Forelimb muscle (tissue), 1 donor: ENCODE results near the gene WDR49. TPM values are rescaled to one million over a fixed set of nuclear protein-coding genes. Genes with fewer than 3 reads are reported as not detected.
"Not testable (repeated sequence)": the region's sequence is repeated elsewhere in the genome, so short reads cannot be mapped to it uniquely, and the experiment has no call there.

Experiments
- DNase-seq: peaks from one replicate; pipeline ENCODE4 v3.0.0-alpha.2; 2013; ENCODE audit warnings: low read depth
- polyA plus RNA-seq: library from polyadenylated mRNA; unstranded; fragments of 120-200 nt; gene quantifications from one replicate; pipeline ENCODE4 v1.2.1, GENCODE V29; 2013; ENCODE audit not compliant: insufficient read length

Gene WDR49
- polyA plus RNA-seq, 1 donor: 0.20 TPM

- DNase-seq: not testable (repeated sequence)
Observed at GRCh38 chr3:167614196-167614595, 39.5 kb downstream of the WDR49 start.

DNA sequence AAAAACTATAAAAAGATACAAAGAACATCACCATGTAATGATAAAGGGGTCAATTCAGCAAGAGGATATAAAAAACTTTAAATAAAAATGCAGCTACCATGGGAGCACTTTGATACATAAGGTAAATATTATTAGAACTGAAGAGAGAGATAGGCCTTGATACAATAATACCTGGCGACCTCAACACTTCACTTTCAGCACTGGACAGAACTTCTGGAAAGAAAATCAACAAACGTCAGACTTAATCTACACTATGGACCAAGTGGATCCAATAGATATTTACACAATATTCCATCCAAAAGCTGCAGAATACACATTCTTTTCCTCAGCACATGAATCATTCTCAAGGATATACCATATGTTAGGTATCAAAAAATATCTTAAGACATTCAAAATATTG lies 42.0 kb downstream of the WDR49 start:
- no peak for DNase-seq

DNA sequence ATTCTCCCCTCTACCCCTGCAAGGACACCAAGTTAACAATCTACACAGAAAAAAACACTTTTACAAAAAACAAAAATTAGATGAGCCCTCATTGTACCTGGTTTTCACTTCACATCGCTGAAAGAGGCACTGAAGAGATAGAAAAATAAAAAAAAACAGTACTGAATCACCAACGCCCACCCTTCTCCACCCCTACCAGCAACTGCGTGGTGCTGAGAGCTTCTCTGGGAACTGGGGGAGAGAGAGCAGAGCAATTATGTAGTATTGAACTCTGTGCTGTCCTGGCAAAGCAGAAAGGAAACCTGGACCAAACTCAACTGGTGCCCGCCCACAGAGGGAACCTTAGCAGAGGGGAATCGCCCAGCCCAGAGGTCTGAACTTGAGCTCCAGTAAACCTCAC lies 44.6 kb downstream of the WDR49 start:
- DNase-seq: no peak

DNA sequence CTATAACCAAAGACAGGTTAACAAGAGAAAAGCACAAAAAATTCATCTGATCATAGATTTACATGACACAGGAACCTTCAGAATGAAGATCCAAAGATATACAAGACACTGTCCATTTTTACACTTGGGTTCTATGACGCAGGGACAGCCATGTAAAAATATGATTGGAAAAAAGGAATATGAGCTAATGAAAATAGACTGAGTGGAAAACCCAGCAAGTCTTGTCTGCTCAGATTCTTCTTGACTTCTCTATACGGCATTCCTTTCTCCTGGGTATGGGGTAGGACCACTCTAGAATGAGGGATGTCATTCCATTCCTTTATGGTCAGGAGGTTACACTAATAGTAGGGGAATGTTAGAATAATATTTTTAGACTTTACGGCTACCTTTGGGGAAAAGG lies 46.9 kb downstream of the WDR49 start:
- DNase-seq: no peak

DNA sequence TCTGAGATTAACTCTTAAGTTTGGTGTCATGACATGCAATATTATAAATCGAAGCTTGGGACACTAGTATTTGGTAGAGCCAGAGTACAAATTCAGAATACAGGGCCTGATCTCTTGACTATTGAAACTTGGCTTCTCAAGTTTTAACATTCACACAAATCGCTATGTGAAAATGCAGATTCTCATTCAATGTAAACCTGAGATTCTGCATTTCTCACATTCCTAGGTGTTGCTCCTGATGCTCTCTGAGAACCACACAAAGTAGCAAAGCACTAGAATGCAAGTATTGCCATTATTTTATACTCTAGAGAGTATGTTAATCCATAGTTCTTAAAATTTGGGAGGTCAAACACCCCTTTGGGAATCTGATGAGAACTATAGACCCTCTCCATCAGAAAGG lies 47.9 kb downstream of the WDR49 start:
- DNase-seq: no peak

- DNase-seq: no peak
Observed at GRCh38 chr3:167602041-167602440, 51.7 kb downstream of the WDR49 start.

DNA sequence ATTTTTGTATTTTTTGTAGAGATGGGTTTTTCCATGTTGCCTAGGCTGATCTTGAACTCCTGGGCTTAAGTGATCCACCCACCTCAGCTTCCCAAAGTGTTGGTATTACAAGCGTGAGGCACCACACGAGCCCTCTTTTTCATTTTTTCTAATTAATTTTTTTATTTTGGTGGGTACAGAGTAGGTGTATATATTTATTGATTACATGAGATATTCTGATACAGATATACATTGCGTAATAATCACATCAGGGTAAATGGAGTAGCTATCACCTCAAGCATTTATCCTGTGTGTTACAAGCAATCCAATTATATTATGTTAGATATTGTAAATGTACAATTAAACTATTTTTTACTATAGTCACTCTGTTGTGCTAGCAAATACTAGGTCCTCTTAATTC lies 66.1 kb downstream of the WDR49 start:
- DNase-seq: no peak

GRCh38 chr3:167575000-167575600 lies 78.6 kb downstream of the WDR49 start:
- no peak for DNase-seq

GRCh38 chr3:167572991-167573390 lies 80.8 kb downstream of the WDR49 start:
- DNase-seq: no peak

GRCh38 chr3:167568634-167569033 lies 85.1 kb downstream of the WDR49 start:
- no peak for DNase-seq

DNA sequence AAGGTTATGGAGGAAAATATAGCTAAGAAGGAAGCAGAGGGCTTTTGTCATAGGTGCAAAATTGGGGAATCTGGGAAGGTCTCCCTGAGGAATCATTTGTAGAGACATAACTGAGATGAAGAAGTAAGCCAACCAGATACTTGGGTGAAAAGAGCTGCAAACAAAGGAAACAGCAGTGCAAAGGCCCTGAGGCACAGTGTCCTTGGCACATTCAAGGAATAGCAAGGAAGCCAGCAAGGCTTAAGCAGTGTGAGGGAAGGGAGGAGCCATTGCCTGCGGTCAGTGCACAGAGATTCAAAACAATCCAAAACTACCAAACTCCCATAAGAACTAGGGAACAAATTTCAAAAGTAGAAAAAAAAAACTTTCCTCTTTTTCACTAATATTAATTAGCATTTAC lies 88.3 kb downstream of the WDR49 start:
- DNase-seq: no peak

GRCh38 chr3:167564612-167565011 lies 89.1 kb downstream of the WDR49 start:
- DNase-seq: no peak

- no peak for DNase-seq
Observed at GRCh38 chr3:167559924-167560323, 93.8 kb downstream of the WDR49 start.

DNA sequence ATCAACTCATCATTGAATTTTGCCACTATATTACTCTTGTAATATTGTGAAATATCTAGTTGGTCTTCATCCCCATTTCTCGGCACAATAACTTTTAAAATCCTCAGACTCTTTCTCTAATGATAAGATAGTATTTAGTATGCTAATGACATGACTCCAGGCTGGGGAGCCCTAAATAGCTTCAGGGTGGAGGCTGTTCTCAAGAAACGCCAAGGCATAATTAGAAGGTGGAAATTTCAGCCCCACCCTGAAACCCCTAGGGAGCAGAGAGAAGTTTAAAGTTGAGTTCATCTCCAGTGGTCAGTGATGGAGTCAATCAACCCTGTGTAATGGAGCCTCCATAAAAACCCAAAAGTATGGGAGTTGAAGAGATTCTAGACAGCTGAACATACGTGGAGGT lies 98.8 kb downstream of the WDR49 start:
- no peak for DNase-seq

DNA sequence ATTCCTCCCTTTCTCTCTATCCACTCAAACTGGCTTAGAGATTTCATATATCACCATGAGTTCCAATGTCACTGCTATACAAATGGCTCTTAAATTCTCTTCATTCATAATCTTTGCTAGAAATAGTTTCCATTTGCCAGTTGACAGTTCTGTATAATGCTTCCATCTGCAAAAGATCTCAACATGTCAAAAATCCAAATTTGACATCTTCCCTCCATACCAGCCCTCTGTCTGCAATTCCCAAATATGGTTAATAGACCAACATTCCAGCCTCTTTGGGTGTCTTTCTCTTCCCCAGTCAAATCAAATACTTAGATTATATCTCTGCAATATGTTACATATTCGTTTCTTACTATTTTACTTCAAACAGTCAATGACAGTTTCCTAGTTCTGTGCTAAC lies 115.7 kb downstream of the WDR49 start:
- no peak for DNase-seq

DNA sequence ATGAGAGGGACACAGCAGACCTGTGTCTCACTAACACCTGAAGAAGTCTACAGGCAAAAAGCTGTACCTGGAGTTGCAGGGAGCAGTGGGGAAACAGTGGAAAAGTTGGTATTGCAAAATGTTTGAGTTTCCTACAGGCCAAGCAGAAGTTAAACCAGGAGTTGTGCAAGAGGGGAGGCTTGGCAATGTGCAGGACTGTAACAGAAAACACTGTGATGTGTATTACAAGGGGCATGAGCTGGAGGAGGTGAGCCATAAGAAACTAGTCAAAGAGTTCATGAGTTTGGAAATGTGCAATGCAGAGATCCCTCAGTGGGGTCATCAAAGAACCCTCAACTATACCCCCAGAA lies 132.8 kb downstream of the WDR49 start:
- no peak for DNase-seq

DNA sequence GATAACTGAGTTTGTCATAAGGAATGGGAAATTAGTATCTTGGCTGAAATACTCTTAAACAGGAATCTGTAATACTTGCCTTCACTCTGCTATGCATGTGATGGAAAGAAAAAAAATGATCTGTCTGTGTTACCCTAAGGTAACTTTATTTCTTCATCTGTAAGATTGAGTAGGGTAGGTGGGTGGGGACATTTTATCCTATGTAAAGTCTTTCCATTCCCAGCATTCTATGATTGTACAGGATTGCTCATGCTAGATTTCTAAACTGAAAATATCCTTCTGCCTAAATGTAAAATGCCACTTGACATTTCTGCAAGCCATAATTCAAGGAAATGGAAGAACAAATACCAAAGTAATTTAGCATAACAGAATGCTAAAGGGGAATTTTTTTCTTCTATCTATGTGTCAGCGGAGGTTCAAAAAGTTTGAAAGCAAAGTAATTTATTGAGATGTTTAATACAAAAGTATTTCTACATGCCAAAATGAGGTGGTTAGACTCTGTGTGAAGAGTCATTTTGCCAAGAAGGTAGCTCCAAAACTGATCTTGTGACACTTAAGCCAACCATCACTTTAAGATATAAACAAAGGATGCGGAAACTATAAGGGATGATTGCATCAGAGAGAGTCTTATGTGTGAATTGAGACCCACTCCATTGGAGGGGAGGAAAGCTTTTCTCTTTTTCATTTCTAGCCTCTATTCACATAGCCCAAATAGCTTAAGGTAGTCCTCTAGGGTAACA lies 133.3 kb downstream of the WDR49 start:
- no peak for DNase-seq

DNA sequence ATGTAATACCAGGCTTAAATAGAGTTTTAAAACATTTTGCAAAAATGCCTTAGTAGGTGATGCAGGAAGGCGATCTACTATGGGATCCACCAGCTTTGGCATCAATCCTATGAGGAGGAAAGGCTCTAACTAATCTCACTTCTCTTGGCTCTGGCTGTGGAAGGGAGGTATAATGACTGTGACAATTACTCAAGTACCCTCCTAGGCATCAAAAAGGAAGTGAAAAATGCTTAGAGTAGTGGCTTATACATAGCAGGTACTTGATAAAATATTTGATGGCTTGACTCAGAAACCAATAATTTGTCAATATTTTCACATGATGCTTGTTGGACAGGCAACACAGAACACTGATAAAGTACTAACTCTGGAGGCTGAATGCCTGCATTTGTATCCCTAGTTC lies 145.8 kb downstream of the WDR49 start:
- DNase-seq: no peak

GRCh38 chr3:167502401-167502800 lies 151.3 kb downstream of the WDR49 start:
- no peak for DNase-seq

DNA sequence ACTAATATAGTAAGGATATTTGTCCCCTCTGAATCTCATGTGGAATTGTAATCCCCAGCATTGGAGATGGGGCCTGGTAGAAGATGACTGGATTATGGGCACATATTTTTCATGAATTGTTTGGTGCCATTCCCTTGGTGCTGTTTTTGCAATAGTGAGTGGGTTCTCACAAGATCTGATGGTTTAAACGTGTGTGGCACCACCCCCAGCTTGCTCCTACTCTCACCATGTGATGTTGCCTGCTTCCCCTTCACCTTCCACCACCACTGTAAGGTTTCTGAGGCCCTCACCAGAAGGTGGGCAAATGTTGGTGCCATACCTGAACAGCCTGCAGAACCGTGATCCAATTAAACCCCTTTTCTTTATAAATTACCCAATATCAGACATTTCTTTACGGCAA lies 151.8 kb downstream of the WDR49 start:
- no peak for DNase-seq

GRCh38 chr3:167497903-167498302 lies 155.8 kb downstream of the WDR49 start:
- DNase-seq: no peak

GRCh38 chr3:167493244-167493643 lies 160.5 kb downstream of the WDR49 start:
- DNase-seq: no peak

GRCh38 chr3:167491621-167492020 lies 162.1 kb downstream of the WDR49 start:
- DNase-seq: no peak

- DNase-seq: no peak
Observed at GRCh38 chr3:167489571-167489970, 164.2 kb downstream of the WDR49 start.
